GM18867 (cell line): ENCODE measurements around the gene ECEL1.
"Not testable (repeated sequence)": the region's sequence is repeated elsewhere in the genome, so short reads cannot be mapped to it uniquely, and the experiment has no call there.

ENCODE experiments used
- ATAC-seq: cut with Tn5 transposase; IDR thresholded peaks from one replicate; pipeline ENCODE4 v1.9.1; 2021; ENCODE audit warnings: mild to moderate bottlenecking, moderate library complexity; ENCODE audit not compliant: unreplicated experiment

ECEL1 gene

GRCh38 chr2:232444409-232445148 lies 43.1 kb downstream of the ECEL1 start:
- no peak for ATAC-seq

DNA sequence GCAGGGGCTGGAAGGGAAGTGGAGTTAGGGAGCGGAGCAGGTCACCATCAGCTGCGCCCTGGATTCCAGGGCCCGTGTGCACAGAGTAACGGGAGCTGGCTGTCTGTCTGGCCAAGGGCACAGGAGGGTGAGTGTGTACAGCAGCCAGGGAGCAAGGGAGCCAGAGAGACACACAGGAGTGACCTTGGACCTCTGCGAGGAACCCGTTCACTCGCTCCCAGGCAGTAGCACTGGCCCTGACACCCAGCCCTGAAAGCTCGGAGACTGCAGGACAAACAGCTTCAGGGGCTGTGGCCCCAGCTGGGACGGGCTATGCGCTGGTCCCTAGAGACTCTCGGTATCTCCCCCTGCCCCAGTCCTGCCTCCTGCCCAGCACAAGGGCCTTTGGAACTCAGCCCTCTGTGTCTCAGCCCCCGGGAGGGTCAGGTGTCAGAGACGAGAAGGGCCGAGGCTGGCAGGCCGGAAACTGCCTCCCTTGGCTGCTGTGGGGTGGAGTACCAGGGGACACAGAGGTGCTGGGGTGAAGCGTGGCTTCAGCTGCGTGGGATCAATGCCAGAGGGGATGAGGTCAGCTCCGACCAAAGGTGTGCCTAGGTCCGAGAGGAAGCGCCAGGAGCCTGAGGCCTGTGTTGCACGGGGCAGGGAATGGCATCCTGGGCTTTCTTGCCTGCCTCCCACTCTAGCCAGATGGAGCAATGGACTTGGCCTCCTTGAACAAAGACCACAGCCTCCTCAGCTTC lies 43.8 kb downstream of the ECEL1 start:
- ATAC-seq = not testable (repeated sequence)

- not testable (repeated sequence) for ATAC-seq
Measured at GRCh38 chr2:232443047-232443446, 44.6 kb downstream of the ECEL1 start.

GRCh38 chr2:232442431-232442830 lies 45.2 kb downstream of the ECEL1 start:
- ATAC-seq = not testable (repeated sequence)

- not testable (repeated sequence) for ATAC-seq
Measured at GRCh38 chr2:232441922-232442321, 45.7 kb downstream of the ECEL1 start.

DNA sequence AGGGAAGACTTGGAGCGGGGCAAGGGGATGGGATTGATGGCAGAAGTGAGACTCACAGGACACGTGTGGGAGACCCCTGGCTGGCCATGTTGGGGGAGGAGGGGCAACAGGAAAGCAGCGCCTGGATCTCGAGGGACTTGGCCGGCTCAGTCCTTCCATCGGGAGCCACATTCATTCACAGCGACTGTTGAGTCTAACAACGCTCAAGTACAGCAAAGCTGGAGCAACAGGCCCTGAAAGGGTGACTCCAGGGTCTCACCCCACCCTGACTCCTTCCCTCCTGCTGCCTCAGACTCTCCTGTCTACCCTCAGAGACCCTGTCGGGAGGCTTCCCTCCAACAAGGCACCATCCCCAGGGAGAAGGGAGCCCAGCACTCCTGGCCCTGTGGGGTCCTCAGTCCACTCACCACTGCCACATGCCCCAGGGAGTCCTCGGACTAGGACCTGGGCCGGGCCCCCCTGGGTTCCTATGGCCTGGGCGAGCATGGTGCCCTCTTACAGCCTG lies 46.4 kb downstream of the ECEL1 start:
- ATAC-seq = no peak

DNA sequence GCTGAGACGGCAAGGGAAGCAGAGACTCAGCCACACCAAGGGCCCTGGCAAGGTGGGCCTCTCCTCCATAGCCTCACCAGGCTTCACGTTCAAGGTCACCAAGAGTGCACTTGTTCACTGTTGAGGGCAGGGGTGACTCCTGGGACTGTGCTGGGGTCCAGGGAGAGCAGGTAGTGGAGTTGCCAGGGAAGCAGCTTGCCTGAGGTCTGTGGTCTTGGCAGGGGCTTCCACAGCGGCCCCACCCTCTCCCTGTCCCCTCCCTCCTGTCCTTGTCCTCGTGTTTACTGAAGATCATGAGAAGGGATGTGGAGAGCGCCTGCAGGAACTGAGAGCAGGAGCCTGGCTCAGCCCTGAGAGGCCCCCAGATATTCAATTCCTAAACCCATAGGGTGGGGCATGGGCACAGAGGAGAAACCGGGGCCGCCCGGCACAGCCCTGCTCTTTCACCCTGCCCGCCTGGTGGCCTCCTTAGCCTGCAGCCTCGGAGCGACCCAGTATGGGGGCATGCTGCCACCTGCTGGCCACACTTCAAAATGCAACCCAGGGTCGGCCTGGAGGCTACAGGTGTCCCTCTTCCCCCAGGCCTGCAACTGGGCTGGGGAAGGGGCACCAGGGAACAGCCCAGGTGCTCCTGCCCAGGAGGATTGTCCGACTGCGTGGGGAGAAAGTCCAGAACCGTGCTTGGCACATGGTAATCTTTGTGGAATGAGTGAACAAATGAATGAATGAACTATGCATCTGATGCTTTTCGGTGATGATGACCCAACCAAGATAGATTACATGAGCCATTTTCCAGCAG lies 47.2 kb downstream of the ECEL1 start:
- ATAC-seq = peak; percentile 75

GRCh38 chr2:232439758-232440135 lies 47.9 kb downstream of the ECEL1 start:
- ATAC-seq = no peak

DNA sequence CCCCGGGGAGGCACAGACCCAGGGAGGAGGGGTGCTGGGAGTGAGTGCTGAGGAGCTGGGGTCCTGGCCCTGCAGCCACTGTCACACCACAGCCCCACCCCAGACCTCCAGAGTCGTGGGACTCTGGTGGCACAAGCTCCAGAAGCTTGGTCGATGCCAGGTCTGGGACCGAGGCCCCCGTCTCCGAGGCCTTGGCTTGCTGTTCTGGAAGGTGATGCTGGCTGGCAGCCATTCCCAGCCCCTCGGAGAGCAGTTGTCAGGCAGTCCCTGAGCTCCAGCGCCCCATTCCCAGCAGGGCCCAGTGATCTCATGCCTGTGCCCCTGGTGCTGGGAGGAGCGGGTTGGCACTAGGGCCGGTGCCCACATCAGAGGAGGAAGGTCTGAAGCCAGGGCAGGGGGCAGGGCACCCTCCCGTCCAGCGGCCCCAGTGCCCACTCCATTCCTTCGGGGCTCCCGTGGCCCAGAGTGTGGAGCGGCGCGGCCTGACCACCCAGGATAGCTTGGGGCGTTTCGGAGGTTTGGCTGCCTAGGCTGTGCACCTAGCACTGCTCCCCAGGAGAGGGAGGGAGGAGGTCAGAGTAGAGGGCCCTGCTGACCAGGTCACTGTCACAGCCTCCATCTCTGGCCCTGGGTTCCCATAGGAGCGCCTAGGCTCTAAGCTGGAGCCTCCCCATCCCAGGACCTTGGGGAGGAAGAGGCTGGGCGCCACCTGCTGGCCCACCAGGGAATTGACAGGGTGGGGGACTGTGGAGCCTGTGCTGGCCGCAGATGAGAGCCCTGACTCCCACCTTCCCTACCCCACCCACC lies 48.5 kb downstream of the ECEL1 start:
- ATAC-seq = no peak

DNA sequence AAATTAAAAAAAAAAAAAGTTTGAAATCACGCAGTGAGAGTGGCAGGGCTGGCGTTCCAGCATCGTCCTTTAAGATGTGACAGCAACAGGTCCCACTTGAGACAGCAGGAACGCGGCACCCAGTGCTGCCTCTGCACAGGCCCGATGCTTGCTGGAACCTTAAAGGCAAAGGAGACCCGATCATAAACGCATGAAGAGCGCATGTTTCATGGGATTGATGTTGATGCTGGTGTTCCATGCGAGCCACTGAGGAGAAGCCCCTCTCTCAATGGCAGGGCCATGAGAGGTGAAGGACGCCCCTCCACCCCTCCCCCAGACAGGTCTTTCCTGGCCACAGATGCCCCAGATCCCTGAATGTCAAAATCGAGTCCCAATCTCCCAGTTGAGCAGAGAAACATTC lies 49.5 kb downstream of the ECEL1 start:
- ATAC-seq = no peak

GRCh38 chr2:232437195-232437571 lies 50.5 kb downstream of the ECEL1 start:
- ATAC-seq = no peak

- no peak for ATAC-seq
Measured at GRCh38 chr2:232436381-232437194, 51.0 kb downstream of the ECEL1 start.

DNA sequence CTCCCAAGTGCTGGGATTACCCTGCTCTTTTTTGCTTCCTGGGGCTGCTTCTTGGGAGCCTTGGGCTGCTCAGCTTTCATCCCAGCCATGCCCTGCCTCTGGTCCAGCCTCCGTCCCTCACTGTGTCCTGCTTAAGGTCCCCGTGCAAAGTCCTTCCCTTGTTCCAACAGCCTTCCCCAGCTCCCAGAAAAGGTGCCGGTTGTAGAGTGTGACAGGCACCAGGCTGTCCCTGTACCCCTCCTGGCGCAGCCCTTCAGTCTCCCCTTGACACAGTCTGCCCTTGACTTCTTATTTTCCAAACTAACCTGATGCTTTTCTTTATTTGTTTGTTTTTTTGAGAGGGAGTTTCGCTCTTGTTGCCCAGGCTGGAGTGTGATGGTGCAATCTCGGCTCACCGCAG lies 51.8 kb downstream of the ECEL1 start:
- ATAC-seq = no peak

DNA sequence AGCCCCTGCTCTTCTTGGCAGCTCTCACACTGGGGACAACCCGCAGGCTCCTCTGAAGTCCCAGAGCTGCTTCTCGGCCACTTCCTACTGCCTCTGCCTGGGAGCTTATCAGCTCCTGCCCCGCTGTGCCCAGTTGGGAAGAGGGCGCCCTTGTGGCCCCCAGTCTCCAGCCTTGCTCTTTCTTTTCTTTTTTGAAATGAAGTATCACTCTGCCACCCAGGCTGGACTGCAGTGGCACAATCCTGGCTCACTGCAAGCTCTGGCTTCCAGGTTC lies 52.3 kb downstream of the ECEL1 start:
- ATAC-seq = no peak

- ATAC-seq = no peak
Measured at GRCh38 chr2:232434563-232435374, 52.9 kb downstream of the ECEL1 start.

- no peak for ATAC-seq
Measured at GRCh38 chr2:232434091-232434490, 53.5 kb downstream of the ECEL1 start.

GRCh38 chr2:232433622-232434021 lies 54.0 kb downstream of the ECEL1 start:
- ATAC-seq = not testable (repeated sequence)

DNA sequence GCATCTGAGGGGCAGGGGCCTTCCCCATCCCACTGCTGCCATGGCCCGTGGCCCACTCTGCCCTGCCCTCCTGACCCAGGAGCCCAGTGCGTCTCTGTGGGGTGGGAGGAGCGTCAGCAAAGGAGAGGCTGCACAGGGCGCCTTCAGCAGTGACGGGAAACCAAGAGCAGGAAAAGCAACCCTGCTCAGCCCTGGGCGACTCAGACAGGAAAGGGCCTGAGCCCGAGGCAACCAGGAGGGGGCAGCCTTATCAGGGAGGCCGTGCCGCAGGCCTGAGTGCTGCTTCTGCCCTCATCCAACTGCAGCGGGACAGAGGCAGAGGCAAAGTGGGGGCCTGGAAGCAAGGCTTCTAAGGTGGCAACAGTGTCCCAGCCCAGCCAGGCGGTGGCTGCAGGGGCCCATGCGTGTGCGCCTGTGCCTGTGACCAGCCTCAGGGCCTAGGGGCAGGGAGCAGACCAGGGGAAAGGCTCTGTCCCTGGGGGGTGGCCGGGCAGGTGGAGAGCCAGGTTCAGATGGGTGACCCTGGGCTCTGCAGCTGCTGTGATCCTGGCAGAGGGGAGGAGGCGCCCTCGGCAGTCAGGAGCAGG lies 54.9 kb downstream of the ECEL1 start:
- no peak for ATAC-seq
